NCI-H1930 (cell line): ENCODE measurements around the gene ARRB2.

ENCODE experiments used
- DNase-seq, 2 experiments: peaks; one replicate each; lab custom pipeline; 2025; lab: John Stamatoyannopoulos, UW

Gene ARRB2

GRCh38 chr17:4759776-4760236 lies 49.4 kb downstream of the ARRB2 start:
- DNase-seq: no peak

GRCh38 chr17:4764595-4764994 lies 54.2 kb downstream of the ARRB2 start:
- no peak for DNase-seq

- DNase-seq: no peak
Observed at GRCh38 chr17:4766201-4766600, 55.8 kb downstream of the ARRB2 start.

GRCh38 chr17:4766723-4767122 lies 56.3 kb downstream of the ARRB2 start:
- DNase-seq: no peak

- no peak for DNase-seq
Observed at GRCh38 chr17:4768298-4768697, 57.9 kb downstream of the ARRB2 start.

GRCh38 chr17:4769628-4770027 lies 59.2 kb downstream of the ARRB2 start:
- DNase-seq: no peak
